Stimulated activated CD4-positive, alpha-beta T cell treated with anti-CD3 and anti-CD28 coated beads, TNF-alpha, amount 100 ng/mL, for 1 hour (primary cell): ENCODE data around the gene CNTNAP2.
"Not testable (repeated sequence)": the region's sequence is repeated elsewhere in the genome, so short reads cannot be mapped to it uniquely, and the experiment has no call there.

Experiments used
- DNase-seq, 3 donors: peaks; one replicate each; pipeline ENCODE4 v3.0.0-alpha.2; 2020; ENCODE audit warnings: low read depth in 3 of 3, low spot score in 1 of 3

The CNTNAP2 gene

DNA sequence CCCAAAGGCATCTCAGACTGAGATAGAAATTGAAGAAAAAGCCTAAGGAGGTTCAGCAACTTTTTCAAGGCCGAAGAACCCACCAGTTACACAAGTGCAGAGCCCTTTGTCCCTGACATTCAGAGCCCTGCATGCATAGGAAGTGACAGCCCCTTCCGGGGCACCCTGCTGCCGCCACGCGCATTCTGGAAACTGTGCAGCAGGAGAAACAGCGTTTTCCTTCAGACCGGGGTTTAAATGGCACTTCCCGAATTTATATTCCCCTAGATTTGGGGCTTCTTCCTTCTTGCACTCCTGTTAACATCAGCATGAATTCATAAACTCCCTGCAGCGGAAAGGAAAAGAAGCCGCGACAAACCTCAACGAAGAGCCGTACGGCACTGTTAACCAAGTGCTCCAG is 2283.5 kb downstream of the CNTNAP2 start:
- DNase-seq = no peak

GRCh38 chr7:148402159-148402558 is 2285.6 kb downstream of the CNTNAP2 start:
- no peak for DNase-seq

- DNase-seq = no peak
Observed at GRCh38 chr7:148403466-148403993, 2286.9 kb downstream of the CNTNAP2 start.

DNA sequence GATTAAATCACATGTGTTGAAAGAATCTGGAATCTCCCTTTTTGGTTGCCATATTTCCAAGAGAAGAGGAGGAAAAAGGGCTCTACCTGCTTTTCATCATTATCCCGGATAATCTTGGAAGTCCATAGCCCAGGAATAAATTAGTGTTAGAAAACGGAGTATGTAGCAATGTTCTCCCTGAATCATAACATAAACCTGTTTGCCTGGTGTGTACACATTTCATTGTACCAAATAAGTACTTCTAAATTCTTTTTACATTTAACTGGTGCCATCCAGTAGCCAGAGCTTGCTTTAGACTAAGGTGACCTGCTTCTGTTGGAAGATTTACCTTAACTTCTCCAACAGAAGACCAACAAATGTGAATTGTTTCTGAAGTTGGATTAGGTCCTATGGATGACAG is 2291.7 kb downstream of the CNTNAP2 start:
- no peak for DNase-seq

GRCh38 chr7:148410905-148411304 is 2294.3 kb downstream of the CNTNAP2 start:
- DNase-seq = no peak

DNA sequence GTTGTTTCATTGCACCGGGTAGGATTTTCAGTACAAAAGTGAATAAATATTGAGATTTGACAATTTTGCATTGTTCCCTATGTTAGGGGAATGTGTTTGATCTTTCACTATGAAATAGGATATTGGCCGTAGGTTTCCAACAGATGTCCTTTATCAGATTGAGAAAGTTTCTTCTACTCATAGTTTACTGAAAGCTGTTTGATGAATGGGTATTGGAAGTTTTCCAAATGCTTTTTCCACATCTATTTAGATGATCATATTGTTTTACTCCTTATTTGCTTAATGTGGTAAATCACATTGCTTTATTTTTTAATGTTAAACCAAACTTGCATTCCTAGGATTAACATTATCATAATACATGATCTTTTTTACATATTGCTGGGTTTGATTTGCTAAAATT is 2296.1 kb downstream of the CNTNAP2 start:
- DNase-seq = no peak

- no peak for DNase-seq
Observed at GRCh38 chr7:148419856-148420832, 2303.5 kb downstream of the CNTNAP2 start.

DNA sequence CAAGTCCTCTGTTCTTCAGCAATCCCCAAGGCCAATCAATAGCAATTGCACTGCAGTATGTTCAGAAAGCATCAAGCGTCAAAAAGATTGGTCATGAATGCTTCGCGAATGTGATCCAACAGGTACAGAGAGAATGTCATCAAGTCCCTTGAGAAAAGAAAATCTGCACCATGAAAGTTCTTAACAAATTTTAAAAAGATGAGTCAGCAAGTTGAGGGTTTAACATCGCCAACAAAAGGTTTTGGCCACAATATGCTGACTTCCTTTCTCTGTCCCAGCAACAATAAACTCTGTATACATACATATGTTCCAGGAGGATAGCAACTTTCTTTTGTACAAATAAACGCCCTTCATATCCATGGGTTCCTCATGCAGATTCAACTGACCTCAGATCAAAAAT is 2305.4 kb downstream of the CNTNAP2 start:
- DNase-seq = no peak

DNA sequence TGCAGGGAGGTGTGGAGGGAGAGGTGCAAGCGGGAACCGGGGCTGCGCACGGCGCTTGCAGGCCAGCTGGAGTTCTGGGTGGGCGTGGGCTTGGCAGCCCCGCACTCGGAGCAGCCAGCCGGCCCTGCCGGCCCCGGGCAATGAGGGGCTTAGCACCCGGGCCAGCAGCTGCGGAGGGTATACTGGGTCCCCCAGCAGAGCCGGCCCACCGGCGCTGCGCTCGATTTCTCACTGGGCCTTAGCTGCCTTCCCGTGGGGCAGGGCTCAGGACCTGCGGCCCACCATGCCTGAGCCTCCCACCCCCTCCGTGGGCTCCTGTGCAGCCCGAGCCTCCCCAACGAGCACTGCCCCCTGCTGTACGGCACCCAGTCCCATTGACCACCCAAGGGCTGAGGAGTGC is 2309.8 kb downstream of the CNTNAP2 start:
- DNase-seq = not testable (repeated sequence)

DNA sequence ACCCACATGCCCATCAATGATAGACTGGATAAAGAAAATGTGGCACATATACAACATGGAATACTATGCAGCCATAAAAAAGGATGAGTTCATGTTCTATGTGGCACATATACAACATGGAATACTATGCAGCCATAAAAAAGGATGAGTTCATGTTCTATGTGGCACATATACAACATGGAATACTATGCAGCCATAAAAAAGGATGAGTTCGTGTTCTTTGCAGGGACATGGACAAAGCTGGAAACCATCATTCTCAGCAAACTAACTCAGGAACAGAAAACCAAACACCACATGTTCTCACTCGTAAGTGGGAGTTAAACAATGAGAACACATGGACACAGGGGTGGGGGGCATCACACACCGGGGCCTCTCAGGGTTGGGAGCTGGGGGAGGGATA is 2314.1 kb downstream of the CNTNAP2 start:
- DNase-seq = not testable (repeated sequence)

DNA sequence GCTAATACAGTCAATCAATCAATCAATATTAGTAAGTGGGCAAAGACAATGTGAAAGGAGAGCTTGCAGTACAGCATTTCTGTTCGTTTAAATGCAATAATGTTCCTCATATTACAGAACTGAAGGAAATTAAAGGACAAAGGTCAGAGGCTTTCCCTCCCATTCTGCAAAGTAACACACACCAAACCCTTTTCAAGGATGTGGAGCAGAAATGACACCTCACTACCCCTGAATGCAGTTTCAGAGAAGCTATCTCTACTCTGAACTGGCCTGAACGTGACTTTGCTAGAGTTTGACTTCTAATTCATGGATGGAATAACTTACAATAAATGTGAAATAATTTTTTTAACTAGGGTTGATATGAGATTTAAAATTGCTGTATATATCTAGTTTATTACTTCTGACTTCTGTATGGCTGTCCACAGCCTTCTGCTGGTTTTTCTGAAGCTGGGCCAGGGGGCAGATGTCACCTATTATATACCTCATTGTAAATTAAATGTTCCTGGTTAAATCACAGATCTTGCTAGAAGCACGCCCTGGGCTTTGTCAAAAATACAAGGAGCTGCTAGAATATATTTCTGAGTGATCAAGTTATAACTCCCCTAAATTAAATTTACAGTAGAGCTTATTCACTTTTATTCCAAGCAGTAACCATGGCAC is 2317.1 kb downstream of the CNTNAP2 start:
- DNase-seq = no peak

- no peak for DNase-seq
Observed at GRCh38 chr7:148434181-148434757, 2317.7 kb downstream of the CNTNAP2 start.

GRCh38 chr7:148434887-148435286 is 2318.3 kb downstream of the CNTNAP2 start:
- no peak for DNase-seq

- no peak for DNase-seq
Observed at GRCh38 chr7:148435715-148436114, 2319.1 kb downstream of the CNTNAP2 start.

GRCh38 chr7:148436135-148436534 is 2319.5 kb downstream of the CNTNAP2 start:
- DNase-seq = no peak

- no peak for DNase-seq
Observed at GRCh38 chr7:148436571-148436970, 2320.0 kb downstream of the CNTNAP2 start.

DNA sequence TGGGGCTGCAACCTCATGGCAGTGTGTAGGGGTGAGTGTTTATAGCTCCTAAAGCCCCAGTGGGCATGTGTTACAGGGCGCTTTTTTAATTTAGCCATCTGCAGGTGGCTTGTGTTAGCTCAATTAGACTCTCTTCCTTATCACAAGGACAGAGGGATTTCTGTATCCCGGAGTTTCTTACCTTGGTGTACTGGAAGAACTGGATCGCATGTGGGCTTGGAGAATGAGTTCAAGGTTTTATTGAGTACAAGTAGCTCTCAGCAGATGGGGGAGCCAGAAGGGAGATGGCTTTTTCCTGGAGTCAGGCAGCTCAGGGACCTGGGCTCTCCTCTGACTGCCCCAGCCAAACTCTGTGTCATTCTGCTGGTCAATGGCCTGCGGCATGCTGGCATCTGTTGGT is 2320.4 kb downstream of the CNTNAP2 start:
- DNase-seq = no peak

DNA sequence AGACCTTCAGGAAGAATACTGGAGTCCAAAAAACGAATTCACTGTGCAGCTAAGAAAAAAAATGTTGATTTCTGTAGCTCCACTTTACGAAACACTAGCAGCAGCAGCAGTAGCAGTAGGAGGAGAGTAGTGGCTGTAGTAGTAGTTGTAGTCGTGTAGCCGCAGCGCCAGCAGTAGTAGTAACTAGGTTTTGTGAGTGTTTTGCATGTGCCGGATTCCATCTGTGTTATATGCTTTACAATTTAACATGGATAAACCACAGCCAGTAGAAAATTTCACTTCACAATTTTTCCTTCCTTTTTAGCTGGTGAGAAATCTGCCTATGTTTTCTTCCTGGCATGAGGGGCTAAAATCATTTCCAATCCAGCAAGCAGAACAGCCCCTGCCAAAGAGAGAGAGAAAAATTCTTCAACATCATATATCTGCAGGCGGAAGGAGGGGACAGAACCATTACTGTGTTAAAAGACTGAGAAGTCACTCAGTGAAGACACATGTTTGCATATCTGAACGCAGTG is 2325.6 kb downstream of the CNTNAP2 start:
- no peak for DNase-seq

DNA sequence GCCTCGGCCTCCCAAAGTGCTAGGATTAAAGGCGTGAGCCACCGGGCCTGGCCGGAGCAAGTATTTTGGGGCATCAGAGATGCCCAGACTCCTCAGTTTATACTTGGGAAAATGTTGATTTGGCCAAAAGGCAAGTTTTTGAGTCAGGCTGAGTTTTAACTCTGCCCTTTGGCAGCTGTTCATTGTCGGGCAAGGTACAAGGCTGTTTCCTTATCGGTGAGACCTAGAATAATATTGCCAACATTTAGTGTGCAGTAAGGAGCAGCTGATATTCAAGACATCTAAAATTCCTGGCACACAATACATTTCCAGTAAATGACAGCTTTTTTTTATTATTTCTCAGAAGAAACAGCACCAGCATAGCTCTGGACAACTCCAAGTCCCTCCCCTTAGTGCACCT is 2326.3 kb downstream of the CNTNAP2 start:
- no peak for DNase-seq

- no peak for DNase-seq
Observed at GRCh38 chr7:148445260-148446044, 2328.9 kb downstream of the CNTNAP2 start.
